GM23338 (cell line): Measurements from ENCODE around the gene LRBA. TPM values are rescaled to one million over a fixed set of nuclear protein-coding genes. Genes with fewer than 3 reads are reported as not detected.

Experiments used
- CREB1 ChIP-seq: fragments of 250-450 bp; sonication (Bioruptor Pico); IDR thresholded peaks from 2 replicates; pipeline ENCODE4 v1.5.0; 2020; ENCODE audit warnings: low read depth, mild to moderate bottlenecking, moderate library complexity
- EZH2 ChIP-seq: fragments of 200-600 bp; sonication (generic); IDR thresholded peaks from one replicate; pipeline ENCODE4 v1.8.0; 2017; ENCODE audit warnings: antibody characterized with exemption, mild to moderate bottlenecking, low read depth; ENCODE audit not compliant: unreplicated experiment
- EZH2phosphoT487 ChIP-seq: fragments of 200-600 bp; sonication (generic); IDR thresholded peaks from one replicate; pipeline ENCODE4 v1.8.1; 2018; ENCODE audit warnings: antibody characterized with exemption; ENCODE audit not compliant: unreplicated experiment
- JUNB ChIP-seq: IDR thresholded peaks from one replicate; pipeline ENCODE4 v1.6.1; 2016; ENCODE audit warnings: antibody characterized with exemption; ENCODE audit not compliant: unreplicated experiment
- NANOG ChIP-seq: IDR thresholded peaks from 2 replicates; pipeline ENCODE4 v1.6.1; 2016; ENCODE audit warnings: antibody characterized with exemption, borderline replicate concordance
- STAT1 ChIP-seq: IDR thresholded peaks from one replicate; pipeline ENCODE4 v1.6.1; 2016; ENCODE audit warnings: antibody characterized with exemption; ENCODE audit not compliant: unreplicated experiment
- ZNF114 ChIP-seq: fragments of 250-450 bp; sonication (Bioruptor Pico); IDR thresholded peaks from 2 replicates; pipeline ENCODE4 v1.5.0; 2020; ENCODE audit warnings: mild to moderate bottlenecking, moderate library complexity
- polyA plus RNA-seq: library from polyadenylated mRNA; unstranded; fragments of >200 nt; fragmentation: Nextera tagmentation; extraction: Ambion mirVana; gene quantifications from 2 replicates; pipeline ENCODE4 v1.2.1, GENCODE V29; 2016
- total RNA-seq: library from RNA; depleted of rRNA; stranded (reverse); fragments of >200 nt; shearing (Covaris generic); gene quantifications from 2 replicates; pipeline ENCODE4 v1.2.3, GENCODE V29; 2014
- TF ChIP-seq, protein P1 (sequence below): fragments of 250-450 bp; sonication (Bioruptor Pico); IDR thresholded peaks from 2 replicates; pipeline ENCODE4 v1.5.0; 2020; ENCODE audit warnings: mild to moderate bottlenecking, moderate library complexity
- TF ChIP-seq, protein P2 (sequence below), 2 experiments: fragments of 200-600 bp in 1 of 2; sonication (generic) in 1 of 2; conservative IDR thresholded peaks; 2 replicates each; pipeline versions ENCODE4 v1.5.1 to v1.6.1; 2016 to 2017; ENCODE audit warnings: antibody characterized with exemption in 2 of 2, low read depth in 2 of 2, mild to moderate bottlenecking in 2 of 2, moderate library complexity in 1 of 2
- TF ChIP-seq, protein P3 (sequence below): IDR thresholded peaks from 2 replicates; pipeline ENCODE4 v1.6.1; 2016; ENCODE audit warnings: antibody characterized with exemption

LRBA gene
- total and polyA plus RNA-seq, 2 experiments from 2014 or later: 23.3 to 126 TPM

DNA sequence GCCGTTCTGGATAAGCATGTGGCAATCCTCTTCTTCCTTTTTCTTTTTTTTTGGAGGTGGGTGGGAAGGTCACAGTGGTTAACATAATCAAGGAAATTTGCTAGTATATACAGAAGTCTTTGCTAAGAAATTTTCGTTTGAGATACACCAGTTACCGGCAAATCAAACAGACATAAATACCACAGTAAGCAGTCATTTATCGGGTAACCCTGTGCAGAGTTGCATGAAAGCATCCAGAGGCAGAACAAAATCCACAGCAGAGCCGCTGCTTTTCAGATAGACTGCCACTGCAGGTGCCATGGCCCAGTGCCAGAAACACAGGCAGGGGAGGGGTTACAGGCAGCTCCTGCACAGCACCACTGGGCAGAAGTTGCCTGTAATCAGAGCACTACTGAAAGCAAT lies 612.2 kb downstream of the LRBA start (continued):
- TF ChIP-seq, protein P1, sequence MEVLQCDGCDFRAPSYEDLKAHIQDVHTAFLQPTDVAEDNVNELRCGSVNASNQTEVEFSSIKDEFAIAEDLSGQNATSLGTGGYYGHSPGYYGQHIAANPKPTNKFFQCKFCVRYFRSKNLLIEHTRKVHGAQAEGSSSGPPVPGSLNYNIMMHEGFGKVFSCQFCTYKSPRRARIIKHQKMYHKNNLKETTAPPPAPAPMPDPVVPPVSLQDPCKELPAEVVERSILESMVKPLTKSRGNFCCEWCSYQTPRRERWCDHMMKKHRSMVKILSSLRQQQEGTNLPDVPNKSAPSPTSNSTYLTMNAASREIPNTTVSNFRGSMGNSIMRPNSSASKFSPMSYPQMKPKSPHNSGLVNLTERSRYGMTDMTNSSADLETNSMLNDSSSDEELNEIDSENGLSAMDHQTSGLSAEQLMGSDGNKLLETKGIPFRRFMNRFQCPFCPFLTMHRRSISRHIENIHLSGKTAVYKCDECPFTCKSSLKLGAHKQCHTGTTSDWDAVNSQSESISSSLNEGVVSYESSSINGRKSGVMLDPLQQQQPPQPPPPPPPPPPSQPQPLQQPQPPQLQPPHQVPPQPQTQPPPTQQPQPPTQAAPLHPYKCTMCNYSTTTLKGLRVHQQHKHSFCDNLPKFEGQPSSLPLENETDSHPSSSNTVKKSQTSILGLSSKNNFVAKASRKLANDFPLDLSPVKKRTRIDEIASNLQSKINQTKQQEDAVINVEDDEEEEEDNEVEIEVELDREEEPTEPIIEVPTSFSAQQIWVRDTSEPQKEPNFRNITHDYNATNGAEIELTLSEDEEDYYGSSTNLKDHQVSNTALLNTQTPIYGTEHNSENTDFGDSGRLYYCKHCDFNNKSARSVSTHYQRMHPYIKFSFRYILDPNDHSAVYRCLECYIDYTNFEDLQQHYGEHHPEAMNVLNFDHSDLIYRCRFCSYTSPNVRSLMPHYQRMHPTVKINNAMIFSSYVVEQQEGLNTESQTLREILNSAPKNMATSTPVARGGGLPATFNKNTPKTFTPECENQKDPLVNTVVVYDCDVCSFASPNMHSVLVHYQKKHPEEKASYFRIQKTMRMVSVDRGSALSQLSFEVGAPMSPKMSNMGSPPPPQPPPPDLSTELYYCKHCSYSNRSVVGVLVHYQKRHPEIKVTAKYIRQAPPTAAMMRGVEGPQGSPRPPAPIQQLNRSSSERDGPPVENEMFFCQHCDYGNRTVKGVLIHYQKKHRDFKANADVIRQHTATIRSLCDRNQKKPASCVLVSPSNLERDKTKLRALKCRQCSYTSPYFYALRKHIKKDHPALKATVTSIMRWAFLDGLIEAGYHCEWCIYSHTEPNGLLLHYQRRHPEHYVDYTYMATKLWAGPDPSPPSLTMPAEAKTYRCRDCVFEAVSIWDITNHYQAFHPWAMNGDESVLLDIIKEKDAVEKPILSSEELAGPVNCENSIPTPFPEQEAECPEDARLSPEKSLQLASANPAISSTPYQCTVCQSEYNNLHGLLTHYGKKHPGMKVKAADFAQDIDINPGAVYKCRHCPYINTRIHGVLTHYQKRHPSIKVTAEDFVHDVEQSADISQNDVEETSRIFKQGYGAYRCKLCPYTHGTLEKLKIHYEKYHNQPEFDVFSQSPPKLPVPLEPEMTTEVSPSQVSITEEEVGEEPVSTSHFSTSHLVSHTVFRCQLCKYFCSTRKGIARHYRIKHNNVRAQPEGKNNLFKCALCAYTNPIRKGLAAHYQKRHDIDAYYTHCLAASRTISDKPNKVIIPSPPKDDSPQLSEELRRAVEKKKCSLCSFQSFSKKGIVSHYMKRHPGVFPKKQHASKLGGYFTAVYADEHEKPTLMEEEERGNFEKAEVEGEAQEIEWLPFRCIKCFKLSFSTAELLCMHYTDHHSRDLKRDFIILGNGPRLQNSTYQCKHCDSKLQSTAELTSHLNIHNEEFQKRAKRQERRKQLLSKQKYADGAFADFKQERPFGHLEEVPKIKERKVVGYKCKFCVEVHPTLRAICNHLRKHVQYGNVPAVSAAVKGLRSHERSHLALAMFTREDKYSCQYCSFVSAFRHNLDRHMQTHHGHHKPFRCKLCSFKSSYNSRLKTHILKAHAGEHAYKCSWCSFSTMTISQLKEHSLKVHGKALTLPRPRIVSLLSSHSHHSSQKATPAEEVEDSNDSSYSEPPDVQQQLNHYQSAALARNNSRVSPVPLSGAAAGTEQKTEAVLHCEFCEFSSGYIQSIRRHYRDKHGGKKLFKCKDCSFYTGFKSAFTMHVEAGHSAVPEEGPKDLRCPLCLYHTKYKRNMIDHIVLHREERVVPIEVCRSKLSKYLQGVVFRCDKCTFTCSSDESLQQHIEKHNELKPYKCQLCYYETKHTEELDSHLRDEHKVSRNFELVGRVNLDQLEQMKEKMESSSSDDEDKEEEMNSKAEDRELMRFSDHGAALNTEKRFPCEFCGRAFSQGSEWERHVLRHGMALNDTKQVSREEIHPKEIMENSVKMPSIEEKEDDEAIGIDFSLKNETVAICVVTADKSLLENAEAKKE (CRISPR knock-in tag): no peak
- TF ChIP-seq STAT1 (no peak), JUNB (no peak), ZNF114 (CRISPR knock-in tag) (no peak), NANOG (no peak), CREB1 (no peak), EZH2 (no peak), EZH2phosphoT487 (no peak)
- TF ChIP-seq, protein P2, sequence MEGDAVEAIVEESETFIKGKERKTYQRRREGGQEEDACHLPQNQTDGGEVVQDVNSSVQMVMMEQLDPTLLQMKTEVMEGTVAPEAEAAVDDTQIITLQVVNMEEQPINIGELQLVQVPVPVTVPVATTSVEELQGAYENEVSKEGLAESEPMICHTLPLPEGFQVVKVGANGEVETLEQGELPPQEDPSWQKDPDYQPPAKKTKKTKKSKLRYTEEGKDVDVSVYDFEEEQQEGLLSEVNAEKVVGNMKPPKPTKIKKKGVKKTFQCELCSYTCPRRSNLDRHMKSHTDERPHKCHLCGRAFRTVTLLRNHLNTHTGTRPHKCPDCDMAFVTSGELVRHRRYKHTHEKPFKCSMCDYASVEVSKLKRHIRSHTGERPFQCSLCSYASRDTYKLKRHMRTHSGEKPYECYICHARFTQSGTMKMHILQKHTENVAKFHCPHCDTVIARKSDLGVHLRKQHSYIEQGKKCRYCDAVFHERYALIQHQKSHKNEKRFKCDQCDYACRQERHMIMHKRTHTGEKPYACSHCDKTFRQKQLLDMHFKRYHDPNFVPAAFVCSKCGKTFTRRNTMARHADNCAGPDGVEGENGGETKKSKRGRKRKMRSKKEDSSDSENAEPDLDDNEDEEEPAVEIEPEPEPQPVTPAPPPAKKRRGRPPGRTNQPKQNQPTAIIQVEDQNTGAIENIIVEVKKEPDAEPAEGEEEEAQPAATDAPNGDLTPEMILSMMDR (conservative IDR thresholded peaks at IDR 0.05; ENCODE audit: low read depth in 2 of 2): no peak
- TF ChIP-seq, protein P3, sequence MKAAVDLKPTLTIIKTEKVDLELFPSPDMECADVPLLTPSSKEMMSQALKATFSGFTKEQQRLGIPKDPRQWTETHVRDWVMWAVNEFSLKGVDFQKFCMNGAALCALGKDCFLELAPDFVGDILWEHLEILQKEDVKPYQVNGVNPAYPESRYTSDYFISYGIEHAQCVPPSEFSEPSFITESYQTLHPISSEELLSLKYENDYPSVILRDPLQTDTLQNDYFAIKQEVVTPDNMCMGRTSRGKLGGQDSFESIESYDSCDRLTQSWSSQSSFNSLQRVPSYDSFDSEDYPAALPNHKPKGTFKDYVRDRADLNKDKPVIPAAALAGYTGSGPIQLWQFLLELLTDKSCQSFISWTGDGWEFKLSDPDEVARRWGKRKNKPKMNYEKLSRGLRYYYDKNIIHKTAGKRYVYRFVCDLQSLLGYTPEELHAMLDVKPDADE: no peak
